Kidney (tissue), 14 donors: ENCODE results near the gene FBXL17. TPM values are rescaled to one million over a fixed set of nuclear protein-coding genes. Genes with fewer than 3 reads are reported as not detected.
"Not testable (repeated sequence)": the region's sequence is repeated elsewhere in the genome, so short reads cannot be mapped to it uniquely, and the experiment has no call there.

ENCODE experiments used
- DNase-seq, 5 donors: peaks; one replicate each; pipeline ENCODE4 v3.0.0-alpha.2; 2013 to 2020
- FAIRE-seq: peaks from 2 replicates; lab custom pipeline; 2012; peaks lifted over from hg19 to GRCh38; lab: Jason Lieb, UNC
- H3K27ac ChIP-seq, 2 donors: one replicate each; pipeline ENCODE4 v1.7.0; 2013; ENCODE audit warnings: low read depth in 2 of 2, low read length in 2 of 2, inconsistent platforms in 1 of 2
- H3K27me3 ChIP-seq: one replicate; pipeline ENCODE4 v1.7.1; 2013; ENCODE audit warnings: low read length, inconsistent platforms; ENCODE audit not compliant: control insufficient read depth, insufficient read depth
- H3K36me3 ChIP-seq, 3 donors: one replicate each; pipeline versions ENCODE4 v1.7.0 to v1.7.1; 2013; ENCODE audit warnings: low read length in 3 of 3, control low read depth in 1 of 3, inconsistent platforms in 1 of 3; ENCODE audit not compliant: insufficient read depth in 3 of 3, control insufficient read depth in 2 of 3
- H3K4me1 ChIP-seq, 3 donors: one replicate each; pipeline versions ENCODE4 v1.7.0 to v1.7.1; 2013; ENCODE audit warnings: low read length in 3 of 3, inconsistent platforms in 1 of 3, low read depth in 1 of 3; ENCODE audit not compliant: control insufficient read depth in 2 of 3, insufficient read depth in 2 of 3
- H3K4me3 ChIP-seq, 3 donors: one replicate each; pipeline versions ENCODE4 v1.7.0 to v1.8.1; 2013; ENCODE audit warnings: low read length in 3 of 3, control low read depth in 1 of 3, inconsistent platforms in 1 of 3
- H3K9ac ChIP-seq, 3 donors: one replicate each; pipeline versions ENCODE4 v1.7.0 to v1.7.1; 2013; ENCODE audit warnings: low read length in 3 of 3, control low read depth in 1 of 3, inconsistent platforms in 1 of 3
- H3K9me3 ChIP-seq, 3 donors: one replicate each; pipeline versions ENCODE4 v1.7.0 to v1.7.1; 2013; ENCODE audit warnings: low read length in 3 of 3, control low read depth in 1 of 3, inconsistent platforms in 1 of 3; ENCODE audit not compliant: control insufficient read depth in 2 of 3, insufficient read depth in 1 of 3
- intact Hi-C: fragments of 100-400 bp; cut with DNase I; formaldehyde crosslinking; loops from one replicate; pipeline ENCODE4 v1.11.1; 2022
- polyA plus RNA-seq: library from polyadenylated mRNA; stranded (reverse); fragments of 350-450 nt; fragmentation: Illumina TruSeq; extraction: RNeasy Lipid Tissue Mini Kit (QIAGEN cat#74804); gene quantifications from one replicate; pipeline ENCODE4 v1.2.3, GENCODE V29; 2014; ENCODE audit warnings: low read depth, low replicate concordance; ENCODE audit not compliant: insufficient read depth
- total RNA-seq: library from RNA; stranded (reverse); fragmentation: NEBNext Ultra II Directional; extraction: Animal tissue kit (Norgen Biotek cat#: 25700); gene quantifications from one replicate; pipeline ENCODE4 v1.2.1, GENCODE V29; 2021
- TF ChIP-seq, protein P1 (sequence below): IDR thresholded peaks from 3 replicates; pipeline ENCODE4 v1.5.1; 2012; ENCODE audit warnings: mild to moderate bottlenecking, moderate library complexity, borderline replicate concordance; ENCODE audit not compliant: insufficient read depth; ENCODE audit errors: extremely low read depth
- donor health status: control.
- donor health status: control.
- donor health status: control.
- donor health status: control.
- donor health status: control.
- donor health status: DM: yes; HTN: yes; CAD: no.
- donor health status: Normal renal cell carcinoma (clear cell type).

FBXL17 gene
- total and polyA plus RNA-seq, 2 donors from 2014 or later: 11.7 to 26.5 TPM

DNA sequence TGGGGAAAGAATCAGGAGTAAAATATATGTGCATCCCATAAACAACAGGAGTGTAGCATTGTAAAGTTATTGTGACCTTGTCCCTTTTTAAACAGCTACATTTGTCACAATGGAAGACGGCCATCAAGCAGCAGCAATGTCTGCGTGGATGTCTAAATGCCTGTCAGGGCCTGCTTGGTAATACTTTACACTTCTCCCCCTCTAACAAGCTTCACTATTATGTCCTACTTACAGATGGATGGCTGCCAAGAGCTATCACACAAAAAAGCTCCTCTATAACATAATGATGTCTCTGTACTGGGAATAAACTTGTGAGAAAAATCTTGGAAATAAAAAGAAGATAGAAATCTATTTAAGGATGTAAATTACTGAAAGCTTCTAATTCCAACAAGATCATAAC is 213.0 kb downstream of the FBXL17 start:
- H3K36me3 ChIP-seq: no peaks in the 10 kb centered on the region
- no peak for FAIRE-seq
- H3K27me3 ChIP-seq: no peaks in the 10 kb centered on the region
- H3K9me3 ChIP-seq: no peaks in the 10 kb centered on the region
- no peak overlapping the region for H3K4me3 ChIP-seq
- H3K9ac ChIP-seq: no peak overlapping the region
- no peak overlapping the region for H3K27ac ChIP-seq
- peak in 1 of 5 donors; percentile 13 for DNase-seq
- H3K4me1 ChIP-seq: no peaks in the 10 kb centered on the region
- intact Hi-C loops: no loop called here
- TF ChIP-seq, protein P1, sequence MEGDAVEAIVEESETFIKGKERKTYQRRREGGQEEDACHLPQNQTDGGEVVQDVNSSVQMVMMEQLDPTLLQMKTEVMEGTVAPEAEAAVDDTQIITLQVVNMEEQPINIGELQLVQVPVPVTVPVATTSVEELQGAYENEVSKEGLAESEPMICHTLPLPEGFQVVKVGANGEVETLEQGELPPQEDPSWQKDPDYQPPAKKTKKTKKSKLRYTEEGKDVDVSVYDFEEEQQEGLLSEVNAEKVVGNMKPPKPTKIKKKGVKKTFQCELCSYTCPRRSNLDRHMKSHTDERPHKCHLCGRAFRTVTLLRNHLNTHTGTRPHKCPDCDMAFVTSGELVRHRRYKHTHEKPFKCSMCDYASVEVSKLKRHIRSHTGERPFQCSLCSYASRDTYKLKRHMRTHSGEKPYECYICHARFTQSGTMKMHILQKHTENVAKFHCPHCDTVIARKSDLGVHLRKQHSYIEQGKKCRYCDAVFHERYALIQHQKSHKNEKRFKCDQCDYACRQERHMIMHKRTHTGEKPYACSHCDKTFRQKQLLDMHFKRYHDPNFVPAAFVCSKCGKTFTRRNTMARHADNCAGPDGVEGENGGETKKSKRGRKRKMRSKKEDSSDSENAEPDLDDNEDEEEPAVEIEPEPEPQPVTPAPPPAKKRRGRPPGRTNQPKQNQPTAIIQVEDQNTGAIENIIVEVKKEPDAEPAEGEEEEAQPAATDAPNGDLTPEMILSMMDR: no peak

GRCh38 chr5:108167174-108167573 is 214.7 kb downstream of the FBXL17 start:
- H3K4me3 ChIP-seq: no peak overlapping the region
- no peaks in the 10 kb centered on the region for H3K4me1 ChIP-seq
- intact Hi-C loops: no loop called here
- no peaks in the 10 kb centered on the region for H3K27me3 ChIP-seq
- no peak overlapping the region for H3K27ac ChIP-seq
- H3K36me3 ChIP-seq: no peaks in the 10 kb centered on the region
- H3K9ac ChIP-seq: no peak overlapping the region
- TF ChIP-seq, protein P1: no peak
- H3K9me3 ChIP-seq: no peaks in the 10 kb centered on the region
- FAIRE-seq (no peak), DNase-seq (no peak)

GRCh38 chr5:108164574-108164973 is 217.3 kb downstream of the FBXL17 start:
- H3K27me3 ChIP-seq: no peaks in the 10 kb centered on the region
- intact Hi-C loops: no loop called here
- H3K27ac ChIP-seq: no peak overlapping the region
- no peaks in the 10 kb centered on the region for H3K4me1 ChIP-seq
- no peak for FAIRE-seq
- H3K9ac ChIP-seq: no peak overlapping the region
- no peak for DNase-seq
- H3K4me3 ChIP-seq: no peak overlapping the region
- H3K9me3 ChIP-seq: no peaks in the 10 kb centered on the region
- TF ChIP-seq, protein P1: no peak
- no peaks in the 10 kb centered on the region for H3K36me3 ChIP-seq

DNA sequence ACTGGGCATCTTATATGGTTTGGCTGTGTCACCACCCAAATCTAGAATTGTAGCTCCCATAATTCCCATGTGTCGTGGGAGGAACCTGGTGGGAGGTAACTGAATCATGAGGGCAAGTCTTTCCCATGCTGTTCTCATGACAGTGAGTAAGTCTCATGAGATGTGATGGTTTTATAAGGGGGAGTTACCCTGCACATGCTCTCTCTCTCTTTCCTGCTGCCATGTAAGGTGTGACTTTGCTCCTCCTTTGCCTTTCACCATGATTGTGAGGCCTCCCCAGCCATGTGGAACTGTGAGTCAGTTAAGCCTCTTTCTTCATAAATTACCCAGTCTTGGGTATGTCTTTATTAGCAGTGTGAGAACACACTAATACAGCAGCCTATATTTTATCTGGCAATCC is 229.0 kb downstream of the FBXL17 start:
- H3K9me3 ChIP-seq, intact Hi-C loops: not testable (repeated sequence)

More for the DNA sequence above, 229.0 kb downstream of the FBXL17 start:
- H3K9ac ChIP-seq, H3K4me3 ChIP-seq, H3K4me1 ChIP-seq, H3K27ac ChIP-seq, FAIRE-seq, DNase-seq, H3K27me3 ChIP-seq, H3K36me3 ChIP-seq: not testable (repeated sequence)
